Measurements from ENCODE around the gene RAD51B. TPM values are rescaled to one million over a fixed set of nuclear protein-coding genes. Genes with fewer than 3 reads are reported as not detected.
A peak's percentile ranks its signal among the peaks of the same experiment; 100 is the strongest.

The RAD51B gene
- total RNA-seq, 1 donor: 22.4 TPM

- DNase-seq (ENCODE audit: low read depth in 2 of 3, low spot score in 2 of 3): no peak
These were observed 549.9 kb downstream of the RAD51B start for GRCh38 chr14:68369281-68370056.

- no peak for DNase-seq (ENCODE audit: low read depth in 2 of 3, low spot score in 2 of 3)
These were observed 550.4 kb downstream of the RAD51B start for GRCh38 chr14:68370057-68370360.

- no peak for DNase-seq (ENCODE audit: low read depth in 2 of 3, low spot score in 2 of 3)
These were observed 552.8 kb downstream of the RAD51B start for GRCh38 chr14:68372368-68372767.

GRCh38 chr14:68373124-68373646 is 553.6 kb downstream of the RAD51B start:
- no peak for DNase-seq (ENCODE audit: low read depth in 2 of 3, low spot score in 2 of 3)

- no peak for DNase-seq (ENCODE audit: low read depth in 2 of 3, low spot score in 2 of 3)
These were observed 554.4 kb downstream of the RAD51B start for GRCh38 chr14:68373847-68374444.

- no peak for DNase-seq (ENCODE audit: low read depth in 2 of 3, low spot score in 2 of 3)
These were observed 555.1 kb downstream of the RAD51B start for GRCh38 chr14:68374682-68375081.

GRCh38 chr14:68375376-68375775 is 555.8 kb downstream of the RAD51B start:
- DNase-seq (ENCODE audit: low read depth in 2 of 3, low spot score in 2 of 3): no peak

GRCh38 chr14:68376067-68376779 is 556.6 kb downstream of the RAD51B start:
- no peak for DNase-seq (ENCODE audit: low read depth in 2 of 3, low spot score in 2 of 3)

- no peak for DNase-seq (ENCODE audit: low read depth in 2 of 3, low spot score in 2 of 3)
These were observed 557.4 kb downstream of the RAD51B start for GRCh38 chr14:68377006-68377405.

GRCh38 chr14:68377459-68377858 is 557.9 kb downstream of the RAD51B start:
- peak in 2 of 3 donors; percentile 71 to 94 for DNase-seq (ENCODE audit: low read depth in 2 of 3, low spot score in 2 of 3)

GRCh38 chr14:68379510-68380328 is 560.1 kb downstream of the RAD51B start:
- no peak for DNase-seq (ENCODE audit: low read depth in 2 of 3, low spot score in 2 of 3)

GRCh38 chr14:68380329-68380741 is 560.8 kb downstream of the RAD51B start:
- DNase-seq (ENCODE audit: low read depth in 2 of 3, low spot score in 2 of 3): no peak

- DNase-seq (ENCODE audit: low read depth in 2 of 3, low spot score in 2 of 3): peak in 1 of 3 donors; percentile 36
These were observed 564.8 kb downstream of the RAD51B start for GRCh38 chr14:68384335-68384734.

- DNase-seq (ENCODE audit: low read depth in 2 of 3, low spot score in 2 of 3): no peak
These were observed 565.3 kb downstream of the RAD51B start for GRCh38 chr14:68384881-68385280.

- no peak for DNase-seq (ENCODE audit: low read depth in 2 of 3, low spot score in 2 of 3)
These were observed 566.9 kb downstream of the RAD51B start for GRCh38 chr14:68386446-68386845.

GRCh38 chr14:68386950-68387779 is 567.6 kb downstream of the RAD51B start:
- DNase-seq (ENCODE audit: low read depth in 2 of 3, low spot score in 2 of 3): no peak

GRCh38 chr14:68389943-68390342 is 570.4 kb downstream of the RAD51B start:
- DNase-seq (ENCODE audit: low read depth in 2 of 3, low spot score in 2 of 3): no peak

GRCh38 chr14:68390741-68391140 is 571.2 kb downstream of the RAD51B start:
- DNase-seq (ENCODE audit: low read depth in 2 of 3, low spot score in 2 of 3): no peak

- DNase-seq (ENCODE audit: low read depth in 2 of 3, low spot score in 2 of 3): no peak
These were observed 571.9 kb downstream of the RAD51B start for GRCh38 chr14:68391311-68392014.

Data from hematopoietic multipotent progenitor cell (in vitro differentiated cells).